NCI-H2029 treated with DMSO at 0.1 percent for 48 hours (cell line): ENCODE measurements around the gene CDK11B.

Experiments
- DNase-seq: peaks from one replicate; lab custom pipeline; 2025; lab: John Stamatoyannopoulos, UW

Gene CDK11B

DNA sequence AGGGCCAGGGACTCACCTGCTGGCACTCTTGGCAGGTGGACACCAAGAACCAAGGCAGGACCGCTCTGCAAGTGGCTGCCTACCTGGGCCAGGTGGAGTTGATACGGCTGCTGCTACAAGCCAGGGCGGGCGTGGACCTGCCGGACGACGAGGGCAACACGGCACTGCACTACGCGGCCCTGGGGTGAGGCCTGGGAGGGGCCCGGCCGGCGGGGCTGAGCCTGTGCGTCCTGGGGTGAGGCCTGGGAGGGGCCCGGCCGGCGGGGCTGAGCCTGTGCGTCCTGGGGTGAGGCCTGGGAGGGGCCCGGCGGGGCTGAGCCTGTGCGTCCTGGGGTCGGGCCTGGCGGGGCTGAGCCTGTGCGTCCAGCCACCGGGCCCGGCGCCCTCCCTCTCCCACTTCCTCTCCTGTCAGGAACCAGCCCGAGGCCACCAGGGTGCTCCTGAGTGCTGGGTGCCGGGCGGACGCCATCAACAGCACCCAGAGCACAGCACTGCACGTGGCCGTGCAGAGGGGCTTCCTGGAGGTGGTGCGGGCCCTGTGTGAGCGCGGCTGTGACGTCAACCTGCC, 31.5 kb downstream of the CDK11B start:
- DNase-seq: no peak

- no peak for DNase-seq
Measured at GRCh38 chr1:1626207-1627141, 32.3 kb downstream of the CDK11B start.

- no peak for DNase-seq
Measured at GRCh38 chr1:1625824-1626206, 33.0 kb downstream of the CDK11B start.

DNA sequence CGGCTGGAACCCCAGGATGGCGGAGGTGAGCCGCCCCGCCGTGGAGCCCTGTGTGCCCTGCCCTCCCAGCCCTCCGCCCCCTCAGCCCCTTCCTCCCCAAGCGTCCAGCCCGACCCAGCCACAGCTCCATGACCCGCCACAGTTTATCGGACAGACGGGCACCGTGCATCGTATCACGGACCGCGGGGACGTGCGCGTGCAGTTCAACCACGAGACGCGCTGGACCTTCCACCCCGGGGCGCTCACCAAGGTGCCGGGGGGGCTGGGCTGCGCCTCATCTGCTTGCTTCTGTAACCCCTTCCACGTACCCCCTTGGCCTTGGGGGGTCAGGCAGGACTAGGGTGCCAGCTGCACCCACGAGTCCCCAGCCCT, 33.4 kb downstream of the CDK11B start:
- DNase-seq: no peak

DNA sequence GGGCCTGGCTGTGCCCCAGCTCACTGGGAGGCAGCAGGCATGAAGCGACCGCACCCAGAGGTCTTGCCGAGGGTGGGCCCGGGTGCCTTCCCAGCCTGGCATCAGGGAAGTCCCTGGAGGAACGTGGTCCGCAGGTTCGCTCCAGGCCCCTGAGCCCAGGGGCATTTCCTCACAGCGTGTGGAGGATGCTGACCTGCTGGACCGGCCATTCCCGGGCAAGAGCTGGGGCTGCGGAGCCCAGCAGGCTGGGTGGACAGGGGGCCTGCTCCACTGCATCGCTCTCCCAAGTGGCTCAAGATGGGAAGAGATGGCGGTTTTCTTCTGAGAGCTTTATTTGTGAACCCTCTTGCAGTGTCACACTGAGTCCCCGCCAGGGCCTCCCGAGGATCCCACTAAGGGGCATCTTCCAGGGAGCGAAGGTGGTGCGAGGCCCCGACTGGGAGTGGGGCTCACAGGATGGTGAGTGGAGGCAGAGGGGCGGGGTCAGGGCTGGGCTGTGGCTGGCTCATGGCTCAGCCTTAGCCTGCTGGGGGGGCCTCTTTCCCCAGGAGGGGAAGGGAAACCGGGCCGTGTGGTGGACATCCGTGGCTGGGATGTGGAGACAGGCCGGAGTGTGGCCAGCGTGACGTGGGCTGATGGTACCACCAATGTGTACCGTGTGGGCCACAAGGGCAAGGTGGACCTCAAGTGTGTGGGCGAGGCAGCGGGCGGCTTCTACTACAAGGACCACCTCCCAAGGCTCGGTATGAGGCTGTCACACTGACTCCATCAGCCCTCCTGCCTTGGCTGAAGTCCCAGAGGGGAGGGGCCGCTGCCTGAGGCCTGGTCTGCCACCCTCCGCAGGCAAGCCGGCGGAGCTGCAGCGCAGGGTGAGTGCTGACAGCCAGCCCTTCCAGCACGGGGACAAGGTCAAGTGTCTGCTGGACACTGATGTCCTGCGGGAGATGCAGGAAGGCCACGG, 34.1 kb downstream of the CDK11B start:
- no peak for DNase-seq

DNA sequence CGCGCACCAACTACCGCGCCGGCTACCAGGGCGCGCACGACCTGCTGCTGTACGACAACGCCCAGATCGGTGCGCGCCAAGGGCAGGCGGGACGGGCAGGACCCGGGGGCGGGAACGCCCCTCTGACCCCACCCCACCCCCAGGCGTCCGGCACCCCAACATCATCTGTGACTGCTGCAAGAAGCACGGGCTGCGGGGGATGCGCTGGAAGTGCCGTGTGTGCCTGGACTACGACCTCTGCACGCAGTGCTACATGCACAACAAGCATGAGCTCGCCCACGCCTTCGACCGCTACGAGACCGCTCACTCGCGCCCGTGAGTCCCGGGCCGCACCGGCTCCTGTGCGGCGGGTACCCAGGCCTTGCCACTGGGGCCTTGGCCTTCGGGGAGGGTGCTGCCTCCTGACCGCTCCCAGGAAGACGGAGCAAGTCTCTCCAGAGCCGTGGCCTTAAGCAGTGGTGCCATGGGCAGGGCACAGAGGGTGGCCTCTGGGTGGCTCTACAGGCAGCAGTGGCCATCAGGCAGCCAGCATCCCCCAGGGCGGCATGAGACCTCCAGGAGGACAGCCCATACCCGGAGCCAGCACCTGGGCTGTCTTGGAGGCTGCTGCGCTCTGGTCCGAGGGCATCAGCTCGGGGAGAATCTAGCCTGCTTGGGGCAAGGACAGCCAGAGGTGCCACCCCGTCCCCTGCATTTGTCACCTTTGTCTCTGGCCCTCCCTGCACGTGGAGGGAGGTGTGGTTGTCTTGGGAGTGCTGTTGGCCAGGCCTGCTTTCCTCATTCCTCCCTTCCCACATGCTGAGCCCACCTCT, 35.0 kb downstream of the CDK11B start:
- DNase-seq: no peak

DNA sequence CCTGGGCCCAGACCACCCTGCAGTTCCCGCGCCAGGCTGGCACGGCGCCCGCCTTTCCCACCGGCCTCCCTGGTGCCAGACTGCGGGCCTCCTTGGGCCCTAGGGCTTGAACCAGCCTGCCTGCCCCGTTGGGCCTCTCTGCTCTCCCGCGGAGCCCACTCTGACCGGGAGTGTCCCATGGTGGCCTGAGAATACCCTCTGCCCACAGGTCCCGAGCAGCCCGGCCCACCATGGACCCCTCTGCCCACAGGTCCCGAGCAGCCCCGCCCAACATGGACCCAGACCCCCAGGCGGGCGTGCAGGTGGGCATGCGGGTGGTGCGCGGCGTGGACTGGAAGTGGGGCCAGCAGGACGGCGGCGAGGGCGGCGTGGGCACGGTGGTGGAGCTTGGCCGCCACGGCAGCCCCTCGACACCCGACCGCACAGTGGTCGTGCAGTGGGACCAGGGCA, 35.6 kb downstream of the CDK11B start:
- DNase-seq: no peak

DNA sequence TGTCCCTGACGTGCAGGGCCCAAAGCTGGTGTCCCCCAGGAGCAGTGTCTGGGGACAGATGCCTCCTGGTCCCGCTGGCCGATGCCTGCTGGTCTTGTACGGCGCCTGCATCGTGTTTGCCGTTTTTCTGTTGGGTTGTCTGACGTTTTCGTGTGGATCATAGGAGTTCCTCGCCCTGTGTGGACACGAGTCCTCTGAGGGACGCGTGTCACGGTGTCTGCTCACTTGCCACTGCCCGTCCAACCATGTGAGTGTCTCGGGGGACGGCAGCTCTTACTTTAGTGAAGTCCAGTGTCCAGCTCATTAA, 36.1 kb downstream of the CDK11B start:
- no peak for DNase-seq

DNA sequence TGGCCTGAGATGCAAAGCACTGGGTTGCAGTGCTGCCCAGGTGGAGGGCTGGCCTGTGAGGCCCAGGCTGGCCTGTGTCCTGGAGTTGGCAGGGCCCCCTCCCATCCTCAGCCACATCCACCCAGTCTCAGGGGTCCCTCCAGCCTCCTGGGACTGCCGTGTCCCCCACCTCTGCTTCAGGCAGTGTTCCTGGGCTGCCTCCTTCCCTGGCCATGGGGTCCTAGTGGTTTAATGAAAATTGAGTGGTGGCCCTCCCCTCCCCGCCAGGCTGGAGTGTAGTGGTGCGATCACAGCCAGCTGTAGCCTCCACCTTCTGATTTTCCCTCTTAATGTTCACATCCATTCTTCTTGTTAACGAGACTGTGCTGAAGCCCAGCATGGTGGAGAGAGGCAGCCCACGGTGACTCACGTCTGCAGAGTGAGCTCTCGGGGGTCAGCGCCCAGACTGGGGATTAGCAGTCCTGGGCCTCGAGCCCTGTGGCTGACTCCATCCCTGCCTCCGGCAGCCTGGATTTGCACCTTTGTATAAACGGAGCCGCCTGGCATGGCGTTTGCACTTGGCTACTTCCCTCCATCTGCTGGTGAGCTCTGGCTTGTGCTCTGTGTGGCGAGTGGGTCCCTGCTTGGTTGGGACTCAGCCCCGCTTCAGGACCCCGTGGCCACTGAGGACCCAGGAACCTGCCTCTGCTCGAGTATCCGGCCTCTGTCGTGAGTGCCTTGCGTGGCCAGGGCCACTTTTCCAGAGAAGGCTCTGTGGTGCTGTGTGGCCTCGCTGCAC, 36.6 kb downstream of the CDK11B start:
- no peak for DNase-seq

- no peak for DNase-seq
Measured at GRCh38 chr1:1621173-1622009, 37.4 kb downstream of the CDK11B start.

DNA sequence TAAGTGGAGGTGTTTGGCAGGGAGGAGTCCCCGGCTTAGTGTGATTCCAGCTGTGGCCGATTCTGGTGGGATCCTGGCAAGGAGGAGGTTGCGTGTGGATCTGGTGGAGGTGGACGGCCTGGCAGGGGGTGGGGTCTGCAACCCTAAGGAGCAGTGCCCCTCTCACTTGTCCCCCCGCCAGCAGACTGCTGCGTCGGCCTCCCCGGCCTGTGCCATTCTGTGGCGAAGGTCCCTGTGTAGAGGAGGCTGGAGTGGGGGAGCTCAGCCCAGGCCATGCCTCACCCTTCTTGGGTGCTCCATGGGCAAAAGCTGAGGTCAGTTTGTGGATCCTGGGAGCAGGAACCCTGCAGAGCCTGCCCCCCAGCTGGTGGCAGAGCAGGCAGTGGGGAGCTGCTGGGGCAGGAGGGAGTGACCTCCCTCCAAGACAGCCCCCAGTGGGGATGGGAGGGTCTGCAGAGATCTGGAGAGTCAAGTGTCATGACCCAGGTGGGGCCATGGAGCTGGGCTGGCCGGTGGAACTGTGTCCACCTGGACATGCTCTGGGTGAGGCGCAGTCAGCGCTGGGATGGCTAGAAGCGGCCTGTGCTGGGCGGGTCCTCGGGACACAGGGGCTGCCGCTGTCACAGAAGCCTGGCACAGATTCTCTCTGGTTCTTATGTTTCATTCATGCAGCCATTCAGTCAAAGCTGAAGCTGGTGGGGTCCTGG, 38.2 kb downstream of the CDK11B start:
- no peak for DNase-seq

GRCh38 chr1:1619917-1620361, 38.9 kb downstream of the CDK11B start:
- DNase-seq: no peak

GRCh38 chr1:1618396-1619068, 40.3 kb downstream of the CDK11B start:
- no peak for DNase-seq

DNA sequence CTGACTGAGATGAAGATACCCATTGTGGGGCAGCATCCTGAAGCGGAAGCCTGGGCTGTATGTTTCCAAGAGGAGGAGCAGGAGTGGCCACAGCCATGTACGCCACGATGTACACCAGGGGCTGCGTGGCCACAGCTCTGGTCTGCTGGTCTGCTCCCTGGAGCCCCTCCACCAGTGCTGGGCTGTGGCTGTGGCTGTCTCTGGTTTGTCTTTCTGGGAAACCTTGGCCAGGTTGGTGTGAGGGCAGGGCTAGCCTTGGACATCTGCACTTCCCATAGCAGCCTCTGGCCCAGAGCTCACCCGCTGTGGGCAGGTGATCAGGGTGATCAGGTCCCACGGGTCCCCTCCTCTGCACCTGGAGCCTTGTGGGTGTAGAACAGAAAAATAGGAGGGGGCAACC, 40.9 kb downstream of the CDK11B start:
- no peak for DNase-seq

DNA sequence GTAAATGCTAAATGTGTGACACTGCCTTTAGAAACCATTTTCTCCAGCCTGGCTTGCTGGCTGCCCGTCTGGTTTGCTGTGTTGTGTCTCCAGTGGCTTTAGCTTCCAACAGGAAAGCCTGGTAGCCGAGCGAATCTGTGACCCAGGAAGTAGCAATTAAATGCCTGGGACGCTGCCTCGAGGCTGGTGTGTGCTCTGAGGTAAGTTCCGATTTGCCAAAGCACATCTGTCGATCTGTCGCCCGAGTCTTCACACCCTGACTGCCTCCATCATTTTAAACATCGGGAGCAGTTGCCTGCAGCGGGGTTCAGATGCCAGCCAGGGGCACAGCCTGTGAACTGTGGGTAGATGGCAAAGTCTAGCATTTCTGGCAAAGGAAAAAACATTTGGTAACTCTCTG, 41.3 kb downstream of the CDK11B start:
- no peak for DNase-seq

DNA sequence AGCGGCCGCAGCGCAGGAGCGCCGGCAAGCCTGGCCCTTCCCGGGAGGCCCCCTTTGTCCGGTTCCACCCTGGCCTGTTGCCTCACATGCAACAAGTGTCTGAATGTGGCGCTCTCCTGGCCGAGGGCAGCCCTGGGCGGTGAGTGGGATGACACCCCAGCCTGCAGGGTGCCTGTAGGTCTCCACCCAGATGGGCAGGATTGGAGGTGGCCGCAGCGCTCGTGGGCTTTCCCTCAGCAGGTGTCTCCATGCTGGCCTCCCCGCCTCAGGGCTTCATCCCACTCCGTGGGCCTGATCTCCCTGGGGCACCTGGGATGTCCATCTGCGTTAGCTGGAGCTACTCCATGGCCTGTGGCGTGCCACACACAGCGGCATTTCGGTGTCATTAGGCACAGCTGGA, 42.0 kb downstream of the CDK11B start:
- DNase-seq: no peak

GRCh38 chr1:1616045-1616790, 42.6 kb downstream of the CDK11B start:
- no peak for DNase-seq
